ENCODE data around the gene PLCB3.

- no peak for TF ChIP-seq CTCF (conservative IDR thresholded peaks at IDR 0.05; ENCODE audit: low read depth, low read length)
- TF ChIP-seq EZH2 (IDR thresholded peaks at IDR 0.05; ENCODE audit: borderline replicate concordance, low read depth, low read length, poor library complexity, severe bottlenecking): no peak
Measured at GRCh38 chr11:64245401-64245796, 5.9 kb upstream of the PLCB3 start.
